SK-N-SH treated with all-trans-retinoic acid at 6 μM for 48 hours (cell line): ENCODE data around the gene HELZ2.

Experiments
- BACH2 ChIP-seq: fragments of 250-450 bp; sonication (Bioruptor Pico); IDR thresholded peaks from 2 replicates; pipeline ENCODE4 v1.9.0; 2021; ENCODE audit warnings: mild to moderate bottlenecking, borderline replicate concordance
- TCF4 ChIP-seq: fragments of 250-450 bp; sonication (Bioruptor Pico); IDR thresholded peaks from 2 replicates; pipeline ENCODE4 v1.8.0; 2021; ENCODE audit warnings: mild to moderate bottlenecking, moderate library complexity, borderline replicate concordance
- TOX ChIP-seq: fragments of 250-450 bp; sonication (Bioruptor Pico); IDR thresholded peaks from 2 replicates; pipeline ENCODE4 v1.8.0; 2021; ENCODE audit warnings: mild to moderate bottlenecking, moderate library complexity, borderline replicate concordance
- ZFP3 ChIP-seq: fragments of 250-450 bp; sonication (Bioruptor Pico); IDR thresholded peaks from 2 replicates; pipeline ENCODE4 v1.5.0; 2020; ENCODE audit warnings: mild to moderate bottlenecking, moderate library complexity
- TF ChIP-seq, protein P1 (sequence below): fragments of 250-450 bp; sonication (Bioruptor Pico); IDR thresholded peaks from 2 replicates; pipeline ENCODE4 v1.5.1; 2020; ENCODE audit warnings: low read depth, mild to moderate bottlenecking, moderate library complexity
- TF ChIP-seq, protein P2 (sequence below): fragments of 250-450 bp; sonication (Bioruptor Pico); IDR thresholded peaks from 2 replicates; pipeline ENCODE4 v1.5.0; 2020; ENCODE audit warnings: mild to moderate bottlenecking, moderate library complexity

DNA sequence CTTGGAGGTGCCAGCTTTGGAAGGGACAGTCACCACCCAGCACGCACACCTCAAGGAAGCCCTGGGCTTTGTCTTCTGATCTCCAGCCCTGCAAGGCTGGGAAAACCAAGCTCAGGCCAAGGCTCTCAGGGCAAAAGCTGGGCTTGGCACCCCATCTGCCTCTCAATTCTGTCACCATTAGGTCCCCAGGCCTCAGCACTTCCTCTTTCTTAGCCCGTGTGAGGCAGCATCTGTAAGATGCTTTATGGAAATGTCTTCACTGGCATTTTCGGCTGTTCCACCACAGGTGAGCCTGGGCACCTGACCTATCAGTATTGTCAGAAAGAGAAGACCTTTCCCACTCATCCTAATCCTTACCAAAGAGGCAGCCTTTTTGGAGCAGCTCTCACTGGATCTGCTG is 28.3 kb upstream of the HELZ2 start:
- TF ChIP-seq, protein P1, sequence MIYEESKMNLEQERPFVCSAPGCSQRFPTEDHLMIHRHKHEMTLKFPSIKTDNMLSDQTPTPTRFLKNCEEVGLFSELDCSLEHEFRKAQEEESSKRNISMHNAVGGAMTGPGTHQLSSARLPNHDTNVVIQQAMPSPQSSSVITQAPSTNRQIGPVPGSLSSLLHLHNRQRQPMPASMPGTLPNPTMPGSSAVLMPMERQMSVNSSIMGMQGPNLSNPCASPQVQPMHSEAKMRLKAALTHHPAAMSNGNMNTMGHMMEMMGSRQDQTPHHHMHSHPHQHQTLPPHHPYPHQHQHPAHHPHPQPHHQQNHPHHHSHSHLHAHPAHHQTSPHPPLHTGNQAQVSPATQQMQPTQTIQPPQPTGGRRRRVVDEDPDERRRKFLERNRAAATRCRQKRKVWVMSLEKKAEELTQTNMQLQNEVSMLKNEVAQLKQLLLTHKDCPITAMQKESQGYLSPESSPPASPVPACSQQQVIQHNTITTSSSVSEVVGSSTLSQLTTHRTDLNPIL (CRISPR knock-in tag) = no peak
- no peak for TF ChIP-seq TOX (CRISPR knock-in tag)
- no peak for TF ChIP-seq ZFP3
- no peak for TF ChIP-seq TCF4 (CRISPR knock-in tag)
- TF ChIP-seq, protein P2, sequence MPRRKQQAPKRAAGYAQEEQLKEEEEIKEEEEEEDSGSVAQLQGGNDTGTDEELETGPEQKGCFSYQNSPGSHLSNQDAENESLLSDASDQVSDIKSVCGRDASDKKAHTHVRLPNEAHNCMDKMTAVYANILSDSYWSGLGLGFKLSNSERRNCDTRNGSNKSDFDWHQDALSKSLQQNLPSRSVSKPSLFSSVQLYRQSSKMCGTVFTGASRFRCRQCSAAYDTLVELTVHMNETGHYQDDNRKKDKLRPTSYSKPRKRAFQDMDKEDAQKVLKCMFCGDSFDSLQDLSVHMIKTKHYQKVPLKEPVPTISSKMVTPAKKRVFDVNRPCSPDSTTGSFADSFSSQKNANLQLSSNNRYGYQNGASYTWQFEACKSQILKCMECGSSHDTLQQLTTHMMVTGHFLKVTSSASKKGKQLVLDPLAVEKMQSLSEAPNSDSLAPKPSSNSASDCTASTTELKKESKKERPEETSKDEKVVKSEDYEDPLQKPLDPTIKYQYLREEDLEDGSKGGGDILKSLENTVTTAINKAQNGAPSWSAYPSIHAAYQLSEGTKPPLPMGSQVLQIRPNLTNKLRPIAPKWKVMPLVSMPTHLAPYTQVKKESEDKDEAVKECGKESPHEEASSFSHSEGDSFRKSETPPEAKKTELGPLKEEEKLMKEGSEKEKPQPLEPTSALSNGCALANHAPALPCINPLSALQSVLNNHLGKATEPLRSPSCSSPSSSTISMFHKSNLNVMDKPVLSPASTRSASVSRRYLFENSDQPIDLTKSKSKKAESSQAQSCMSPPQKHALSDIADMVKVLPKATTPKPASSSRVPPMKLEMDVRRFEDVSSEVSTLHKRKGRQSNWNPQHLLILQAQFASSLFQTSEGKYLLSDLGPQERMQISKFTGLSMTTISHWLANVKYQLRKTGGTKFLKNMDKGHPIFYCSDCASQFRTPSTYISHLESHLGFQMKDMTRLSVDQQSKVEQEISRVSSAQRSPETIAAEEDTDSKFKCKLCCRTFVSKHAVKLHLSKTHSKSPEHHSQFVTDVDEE (CRISPR knock-in tag) = no peak
- TF ChIP-seq BACH2 (CRISPR knock-in tag) = no peak
